NCI-H345 (cell line): ENCODE measurements around the gene CDKN3.
A peak's percentile ranks its signal among the peaks of the same experiment; 100 is the strongest.
"Not testable (repeated sequence)": the region's sequence is repeated elsewhere in the genome, so short reads cannot be mapped to it uniquely, and the experiment has no call there.

Experiments used
- DNase-seq: peaks from one replicate; lab custom pipeline; 2025; lab: John Stamatoyannopoulos, UW

The CDKN3 gene

DNA sequence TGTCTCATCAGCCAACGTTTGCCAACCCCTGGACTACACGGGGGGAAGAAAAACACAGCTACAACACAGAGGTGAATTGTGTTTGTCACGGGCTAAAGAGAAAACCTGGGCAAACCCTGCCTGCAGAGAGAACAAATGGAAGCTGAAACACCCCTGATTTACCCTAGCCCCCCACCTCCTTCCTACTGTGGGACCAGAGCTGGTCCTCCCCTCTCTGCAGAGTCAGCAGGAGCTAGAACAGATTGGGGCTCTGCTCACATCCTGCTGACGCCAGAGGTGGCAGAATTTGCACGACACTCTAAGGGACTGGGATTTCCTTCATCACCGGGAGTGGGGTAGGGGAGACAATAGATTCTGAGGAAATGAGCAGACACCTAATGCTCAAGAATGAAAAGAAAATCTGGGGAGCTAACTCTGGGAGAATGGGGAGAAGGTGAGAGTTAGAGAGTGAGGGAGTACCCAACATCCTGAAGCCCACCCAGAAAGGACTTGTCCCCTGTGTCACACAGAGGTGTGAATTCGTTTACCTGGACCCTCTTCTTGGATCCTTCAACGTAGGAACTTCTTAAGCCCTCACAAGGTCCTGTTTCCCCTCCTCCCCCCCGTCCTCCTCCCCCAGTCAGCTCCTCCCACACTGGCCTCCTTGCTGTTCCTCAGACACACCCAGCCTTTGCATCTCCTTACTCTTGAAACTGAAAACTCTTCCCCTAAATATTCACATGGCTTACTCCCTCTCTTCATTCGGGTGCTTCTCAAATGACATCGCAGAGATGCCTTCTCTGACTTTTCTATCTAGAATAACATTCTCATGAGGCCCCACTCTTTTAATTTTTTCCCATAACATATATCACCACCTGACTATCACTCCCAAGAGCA is 26.2 kb upstream of the CDKN3 start:
- DNase-seq: no peak

GRCh38 chr14:54374117-54374884 is 22.5 kb upstream of the CDKN3 start:
- DNase-seq: no peak

- DNase-seq: no peak
These were observed 19.3 kb upstream of the CDKN3 start for GRCh38 chr14:54377501-54377900.

GRCh38 chr14:54378893-54379292 is 17.9 kb upstream of the CDKN3 start:
- not testable (repeated sequence) for DNase-seq

GRCh38 chr14:54380558-54380957 is 16.2 kb upstream of the CDKN3 start:
- not testable (repeated sequence) for DNase-seq

GRCh38 chr14:54381821-54382220 is 15.0 kb upstream of the CDKN3 start:
- no peak for DNase-seq

DNA sequence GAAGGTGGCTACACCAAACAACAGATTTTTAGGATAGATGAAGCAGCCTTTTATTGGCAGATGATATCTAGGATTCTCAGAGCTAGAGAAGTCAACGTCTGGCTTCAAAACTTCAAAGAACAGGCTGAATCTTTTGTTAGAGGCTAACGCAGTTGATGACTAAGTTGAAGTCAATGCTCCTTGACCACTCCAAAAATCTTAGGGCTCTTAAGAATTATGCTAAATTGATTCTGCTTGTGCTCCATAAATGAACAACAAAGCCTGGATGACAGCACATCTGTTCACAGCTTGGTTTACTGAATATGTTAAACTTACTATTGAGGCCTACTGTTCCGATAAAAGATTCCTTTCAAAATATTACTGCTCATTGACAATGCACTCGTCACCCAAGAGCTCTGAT is 13.0 kb upstream of the CDKN3 start:
- no peak for DNase-seq

DNA sequence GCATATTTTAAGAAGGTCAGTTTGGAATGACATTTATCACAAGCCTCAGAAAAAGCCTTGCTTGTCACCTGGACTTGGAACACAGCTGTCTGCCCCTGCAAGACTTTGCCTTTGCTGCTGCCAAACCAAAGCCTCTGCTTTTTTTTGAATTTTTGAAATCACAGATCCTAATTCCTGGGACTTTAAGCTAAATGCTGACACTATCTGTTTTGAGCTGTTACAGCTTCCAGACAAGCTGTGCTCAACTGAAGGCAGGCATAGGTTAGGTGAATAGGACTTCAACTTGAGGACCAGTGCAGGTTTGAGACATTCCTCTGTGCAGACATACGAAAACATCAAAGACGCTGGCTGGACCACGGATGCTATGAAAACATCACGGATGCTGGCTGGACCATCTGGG is 11.3 kb upstream of the CDKN3 start:
- DNase-seq: no peak

- DNase-seq: no peak
These were observed 9.5 kb upstream of the CDKN3 start for GRCh38 chr14:54387328-54387727.

DNA sequence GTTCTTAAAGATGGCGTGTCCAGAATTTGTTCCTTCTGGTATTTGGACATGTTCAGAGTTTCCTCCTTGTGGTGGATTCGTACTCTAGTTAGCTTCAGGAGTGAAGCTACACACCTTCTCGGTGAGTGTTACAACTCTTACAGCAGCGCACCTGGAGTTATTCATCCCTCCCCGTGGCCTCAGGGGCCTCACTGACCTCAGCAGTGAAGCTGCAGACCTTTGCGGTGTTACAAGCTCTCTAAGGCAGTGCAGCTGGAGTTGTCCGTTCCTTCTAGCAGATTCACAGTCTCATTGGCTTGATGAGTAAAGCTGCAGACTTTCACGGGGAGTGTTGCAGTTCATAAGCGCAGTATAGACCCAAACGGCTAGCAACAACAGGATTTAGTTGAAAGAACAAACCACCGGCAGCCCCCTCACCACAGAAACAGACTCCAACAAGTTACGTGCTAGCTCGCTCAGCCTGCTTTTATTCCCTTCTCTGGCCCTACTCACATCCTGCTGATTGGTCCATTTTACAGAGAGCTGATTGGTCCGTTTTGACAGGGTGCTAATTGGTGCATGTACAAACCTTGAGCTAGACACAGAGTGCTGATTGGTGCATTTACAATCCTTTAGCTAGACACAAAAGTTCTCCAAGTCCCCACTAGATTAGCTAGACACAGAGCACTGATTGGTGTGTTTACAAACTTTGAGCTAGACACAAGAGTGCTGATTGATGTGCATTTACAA is 4.5 kb upstream of the CDKN3 start:
- DNase-seq: no peak

DNA sequence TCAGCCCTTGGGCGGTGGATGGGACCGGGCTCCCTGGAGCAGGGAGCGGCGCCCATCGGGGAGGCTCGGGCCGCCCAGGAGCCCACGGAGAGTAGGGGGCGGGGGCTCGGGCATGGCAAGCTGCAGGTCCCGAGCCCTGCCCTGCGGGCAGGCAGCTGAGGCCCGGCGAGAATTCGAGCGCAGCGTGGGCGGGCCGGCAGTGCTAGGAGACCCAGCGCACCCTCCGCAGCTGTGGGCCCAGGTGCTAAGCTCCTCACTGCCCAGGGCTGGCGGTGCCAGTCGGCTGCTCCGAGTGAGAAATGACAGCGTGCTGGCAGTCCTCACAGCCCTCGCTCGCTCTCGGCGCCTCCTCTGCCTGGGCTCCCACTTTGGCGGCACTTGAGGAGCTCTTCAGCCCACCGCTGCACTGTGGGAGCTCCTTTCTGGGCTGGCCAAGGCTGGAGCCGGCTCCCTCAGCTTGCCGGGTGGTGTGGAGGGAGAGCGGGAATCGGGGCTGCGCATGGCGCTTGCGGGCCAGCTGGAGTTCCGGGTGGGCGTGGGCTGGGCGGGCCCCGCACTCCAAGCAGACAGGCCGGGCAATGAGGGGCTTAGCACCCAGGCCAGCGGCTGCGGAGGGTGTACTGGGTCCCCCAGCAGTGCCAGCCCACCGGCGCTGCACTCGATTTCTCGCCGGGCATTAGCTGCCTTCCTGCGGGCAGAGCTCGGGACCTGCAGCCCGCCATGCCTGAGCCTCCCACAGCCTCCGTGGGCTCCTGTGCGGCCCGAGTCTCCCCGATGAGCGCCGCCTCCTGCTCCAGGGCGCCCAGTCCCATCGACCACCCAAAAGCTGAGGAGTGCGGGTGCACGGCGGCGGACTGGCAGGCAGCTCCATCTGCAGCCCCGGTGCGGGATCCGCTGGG is 3.6 kb upstream of the CDKN3 start:
- not testable (repeated sequence) for DNase-seq

GRCh38 chr14:54394596-54394995 is 2.2 kb upstream of the CDKN3 start:
- DNase-seq: no peak

GRCh38 chr14:54395284-54395683 is 1.5 kb upstream of the CDKN3 start:
- no peak for DNase-seq

- no peak for DNase-seq
These were observed 1.1 kb upstream of the CDKN3 start for GRCh38 chr14:54395716-54396115.

- no peak for DNase-seq
These were observed 669 bp upstream of the CDKN3 start for GRCh38 chr14:54396183-54396492.

- no peak for DNase-seq
These were observed 2.8 kb downstream of the CDKN3 start for GRCh38 chr14:54399560-54399959.

GRCh38 chr14:54403401-54404005 is 6.7 kb downstream of the CDKN3 start:
- DNase-seq: not testable (repeated sequence)

- DNase-seq: no peak
These were observed 13.4 kb downstream of the CDKN3 start for GRCh38 chr14:54410215-54410614.

DNA sequence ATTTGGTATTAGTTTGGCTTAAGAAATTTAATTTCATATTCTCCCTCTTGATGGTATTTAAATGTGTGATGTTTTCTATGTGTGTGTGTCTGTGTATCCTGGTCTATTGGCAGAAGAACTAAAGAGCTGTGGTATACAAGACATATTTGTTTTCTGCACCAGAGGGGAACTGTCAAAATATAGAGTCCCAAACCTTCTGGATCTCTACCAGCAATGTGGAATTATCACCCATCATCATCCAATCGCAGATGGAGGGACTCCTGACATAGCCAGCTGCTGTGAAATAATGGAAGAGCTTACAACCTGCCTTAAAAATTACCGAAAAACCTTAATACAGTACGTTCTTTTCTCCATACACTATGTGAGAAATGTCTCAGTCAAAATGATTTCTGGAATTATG is 14.6 kb downstream of the CDKN3 start:
- DNase-seq: no peak

DNA sequence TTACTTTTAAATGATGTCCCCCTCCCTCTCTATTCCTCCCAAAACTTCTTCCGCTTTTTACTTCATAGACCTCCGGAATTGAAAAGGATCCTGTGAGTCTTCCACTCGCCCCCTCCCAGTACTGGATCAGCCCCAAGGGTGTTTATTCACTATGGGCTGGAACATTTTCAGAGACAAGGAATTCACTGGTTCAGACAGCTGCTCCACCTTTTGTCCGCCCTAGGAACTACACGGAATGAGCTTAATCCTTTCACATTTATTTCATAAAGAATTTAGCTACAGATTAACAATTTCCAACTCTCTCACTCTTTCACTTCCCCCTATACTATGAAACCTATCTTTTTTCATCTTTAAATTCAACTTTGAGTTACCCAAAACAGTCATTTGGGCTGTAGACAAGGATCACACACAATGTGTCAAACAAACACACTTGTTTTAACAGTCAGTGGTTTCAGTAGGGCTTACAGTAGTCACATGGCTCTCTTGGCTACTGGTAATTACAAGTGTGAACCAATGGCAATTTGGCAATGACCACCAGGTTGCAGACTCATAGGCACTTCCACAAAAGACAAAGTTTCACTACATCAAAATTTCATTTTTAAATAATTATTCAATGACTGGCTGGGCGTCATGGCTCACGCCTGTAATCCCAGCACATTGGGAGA is 23.8 kb downstream of the CDKN3 start:
- peak; percentile 22 for DNase-seq

GRCh38 chr14:54423991-54424390 is 27.2 kb downstream of the CDKN3 start:
- no peak for DNase-seq
